NT2/D1 (cell line): ENCODE results near the gene KAT6B.

Experiments used
- SUZ12 ChIP-seq: IDR thresholded peaks from 2 replicates; pipeline ENCODE4 v1.6.1; 2011; ENCODE audit not compliant: insufficient read length, insufficient read depth; ENCODE audit errors: extremely low read depth
- YY1 ChIP-seq: IDR thresholded peaks from 2 replicates; pipeline ENCODE4 v1.6.1; 2011; ENCODE audit not compliant: insufficient read length, insufficient read depth
- ZNF274 ChIP-seq: IDR thresholded peaks from 2 replicates; pipeline ENCODE4 v1.6.1; 2011; ENCODE audit warnings: mild to moderate bottlenecking, low read depth, low read length

DNA sequence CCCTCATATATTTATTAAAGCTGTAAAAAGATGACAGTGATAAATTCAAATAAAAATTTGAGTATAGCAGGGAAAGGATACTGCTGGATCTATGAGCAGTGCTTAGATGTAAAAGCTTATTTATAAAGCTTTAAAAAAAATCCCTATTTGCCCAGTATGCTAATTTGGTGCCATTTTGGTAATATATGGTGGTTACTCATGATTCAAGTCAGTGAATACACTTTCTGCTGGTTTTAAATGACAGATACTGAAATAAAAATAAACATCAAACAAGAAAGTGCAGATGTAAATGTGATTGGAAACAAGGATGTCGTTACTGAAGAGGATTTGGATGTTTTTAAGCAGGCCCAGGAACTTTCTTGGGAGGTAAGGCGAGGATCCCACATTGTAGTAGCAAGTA is 150.7 kb downstream of the KAT6B start:
- TF ChIP-seq ZNF274 (no peak), YY1 (no peak), SUZ12 (no peak)
